IMR-90 (cell line): ENCODE results near the gene HDAC5. TPM values are rescaled to one million over a fixed set of nuclear protein-coding genes. Genes with fewer than 3 reads are reported as not detected.

Experiments used
- ATAC-seq: fragments of 200-7000 bp; cut with Tn5 transposase; 2 replicates; pipeline ENCODE4 v1.9.1; 2020; ENCODE audit warnings: low read depth, mild to moderate bottlenecking, moderate library complexity
- BruUV-seq: library from RNA; stranded (reverse); fragments of 400-500 nt; replicated peaks from 2 replicates; lab custom pipeline; 2021; lab: Mats Ljungman, UMichigan
- CTCF ChIA-PET: fragments of 300-600 bp; formaldehyde crosslinking; extraction: SDS; loops from one replicate; lab custom pipeline; 2021; ENCODE audit warnings: antibody characterized with exemption; lab: Yijun Ruan, JAX
- POLR2A ChIA-PET: fragments of 300-600 bp; sonication (Branson Sonifier 250); formaldehyde crosslinking; loops from one replicate; lab custom pipeline; 2022; ENCODE audit warnings: antibody characterized with exemption; ENCODE audit not compliant: unreplicated experiment; lab: Charles Lee
- DNase-seq: peaks from one replicate; pipeline ENCODE4 v3.0.0; 2013
- H2AFZ ChIP-seq: replicated peaks from 2 replicates; pipeline ENCODE3; 2013; ENCODE audit warnings: low read length, mild to moderate bottlenecking; ENCODE audit not compliant: poor library complexity
- H2AK5ac ChIP-seq: 2 replicates; pipeline ENCODE4 v1.6.1; 2013; ENCODE audit warnings: low read depth, low read length, inconsistent platforms
- H2AK9ac ChIP-seq: replicated peaks from 2 replicates; pipeline ENCODE3; 2013; ENCODE audit warnings: mild to moderate bottlenecking, low read depth, low read length, moderate library complexity; ENCODE audit not compliant: poor library complexity
- H2BK120ac ChIP-seq: 2 replicates; pipeline ENCODE4 v1.6.1; 2013; ENCODE audit warnings: low read depth, low read length, inconsistent platforms
- H2BK15ac ChIP-seq: 3 replicates; pipeline ENCODE4 v1.6.1; 2013; ENCODE audit warnings: low read depth, low read length, inconsistent platforms
- H2BK20ac ChIP-seq: 2 replicates; pipeline ENCODE4 v1.6.1; 2013; ENCODE audit warnings: low read depth, mild to moderate bottlenecking, inconsistent platforms, low read length, moderate library complexity
- H2BK5ac ChIP-seq: 2 replicates; pipeline ENCODE4 v1.6.1; 2013; ENCODE audit warnings: mild to moderate bottlenecking, low read depth, low read length, inconsistent platforms; ENCODE audit not compliant: poor library complexity, severe bottlenecking
- H3K14ac ChIP-seq: replicated peaks from 2 replicates; pipeline ENCODE4 v1.6.1; 2013; ENCODE audit warnings: low read depth, low read length, inconsistent platforms
- H3K18ac ChIP-seq: 2 replicates; pipeline ENCODE4 v1.6.1; 2013; ENCODE audit warnings: low read depth, low read length, control low read depth
- H3K23ac ChIP-seq: 2 replicates; pipeline ENCODE4 v1.6.1; 2013; ENCODE audit warnings: low read depth, low read length, inconsistent platforms
- H3K27ac ChIP-seq: 2 replicates; pipeline ENCODE4 v1.5.1; 2013; ENCODE audit warnings: mild to moderate bottlenecking, control low read depth, low read length; ENCODE audit not compliant: insufficient read depth
- H3K27me3 ChIP-seq: 2 replicates; pipeline ENCODE4 v1.6.1; 2013; ENCODE audit warnings: low read length; ENCODE audit not compliant: control insufficient read depth, insufficient read depth
- H3K36me3 ChIP-seq: 2 replicates; pipeline ENCODE4 v1.6.1; 2013; ENCODE audit warnings: low read length, mixed read lengths; ENCODE audit not compliant: control insufficient read depth, insufficient read depth
- H3K4ac ChIP-seq: 2 replicates; pipeline ENCODE4 v1.6.1; 2013; ENCODE audit warnings: low read depth, low read length, inconsistent platforms
- H3K4me1 ChIP-seq: 2 replicates; pipeline ENCODE4 v1.6.1; 2013; ENCODE audit warnings: low read length, mixed read lengths; ENCODE audit not compliant: control insufficient read depth, insufficient read depth
- H3K4me2 ChIP-seq: 2 replicates; pipeline ENCODE4 v1.6.1; 2013; ENCODE audit warnings: low read depth, mild to moderate bottlenecking, control low read depth, low read length, moderate library complexity
- H3K4me3 ChIP-seq: 2 replicates; pipeline ENCODE4 v1.5.1; 2013; ENCODE audit warnings: low read depth, mild to moderate bottlenecking, control low read depth, low read length, moderate library complexity; ENCODE audit not compliant: insufficient read depth
- H3K56ac ChIP-seq: 2 replicates; pipeline ENCODE4 v1.6.1; 2013; ENCODE audit warnings: low read length, inconsistent platforms; ENCODE audit not compliant: insufficient read depth; ENCODE audit errors: extremely low read depth
- H3K79me1 ChIP-seq, 2 experiments: 2 replicates each; pipeline ENCODE4 v1.6.1; 2013; ENCODE audit warnings: low read length in 2 of 2, inconsistent platforms in 1 of 2, low read depth in 1 of 2
- H3K9ac ChIP-seq: 2 replicates; pipeline ENCODE4 v1.6.1; 2013; ENCODE audit warnings: low read depth, low read length, control low read depth
- H3K9me1 ChIP-seq: 2 replicates; pipeline ENCODE4 v1.6.1; 2013; ENCODE audit warnings: low read length, inconsistent platforms; ENCODE audit not compliant: insufficient read depth
- H3K9me3 ChIP-seq: 2 replicates; pipeline ENCODE4 v1.6.1; 2013; ENCODE audit warnings: low read length; ENCODE audit not compliant: control insufficient read depth, insufficient read depth
- H4K20me1 ChIP-seq: 2 replicates; pipeline ENCODE4 v1.6.1; 2013; ENCODE audit warnings: low read length, inconsistent platforms; ENCODE audit not compliant: insufficient read depth
- H4K5ac ChIP-seq: 2 replicates; pipeline ENCODE4 v1.6.1; 2013; ENCODE audit warnings: mild to moderate bottlenecking, low read depth, low read length, control low read depth
- H4K8ac ChIP-seq, 2 experiments: 2 replicates each; pipeline ENCODE4 v1.6.1; 2013; ENCODE audit warnings: low read depth in 2 of 2, low read length in 2 of 2, control low read depth in 1 of 2, inconsistent platforms in 1 of 2
- H4K91ac ChIP-seq: 2 replicates; pipeline ENCODE4 v1.6.1; 2013; ENCODE audit warnings: low read depth, low read length, inconsistent platforms; ENCODE audit not compliant: insufficient read depth
- CEBPB ChIP-seq: IDR thresholded peaks from 2 replicates; pipeline ENCODE4 v1.6.1; 2012; ENCODE audit warnings: low read depth, low read length, improper control_type of control experiment
- CTCF ChIP-seq: conservative IDR thresholded peaks from 2 replicates; pipeline ENCODE4 v1.5.1; 2012; ENCODE audit warnings: mild to moderate bottlenecking, low read depth, low read length, improper control_type of control experiment
- RAD21 ChIP-seq: IDR thresholded peaks from 2 replicates; pipeline ENCODE4 v1.6.1; 2012; ENCODE audit warnings: low read length, improper control_type of control experiment
- USF2 ChIP-seq: fragments of 150-350 bp; IDR thresholded peaks from 2 replicates; pipeline ENCODE4 v1.6.1; 2017; ENCODE audit warnings: mild to moderate bottlenecking, antibody characterized with exemption, low read length, low read depth
- WGBS, 2 experiments: methylation state at CpG; one replicate each; pipeline versions ENCODE4 v1.1.5 to v1.1.7; 2013; ENCODE audit warnings: missing lambda C conversion rate in 2 of 2; ENCODE audit not compliant: insufficient read length in 1 of 2; ENCODE audit errors: extremely low coverage in 2 of 2; 5-methylcytosine and 5-hydroxymethylcytosine counted together
- dilution Hi-C: fragments of 300-500 bp; cut with HindIII; formaldehyde crosslinking; loops from one replicate; pipeline ENCODE4 v1.14.3; 2018; ENCODE audit warnings: low sequenced_read_pairs; ENCODE audit not compliant: unreplicated experiment
- in situ Hi-C: fragments of 300-500 bp; cut with MboI; formaldehyde crosslinking; loops from 3 replicates; pipeline ENCODE4 v1.14.3; 2019; ENCODE audit warnings: low sequenced_read_pairs, inconsistent platforms, mixed read lengths
- intact Hi-C: fragments of 100-400 bp; cut with micrococcal nuclease; formaldehyde crosslinking; loops from 2 replicates; pipeline ENCODE4 v1.10.0; 2022
- polyA plus RNA-seq, 3 experiments: library from polyadenylated mRNA; depleted of rRNA; stranded (reverse); fragments of >200 nt; gene quantifications; 2 replicates each; pipeline ENCODE4 v1.2.3, GENCODE V29; 2012; ENCODE audit warnings: low replicate concordance in 1 of 3
- total RNA-seq: library from RNA; depleted of rRNA; stranded (reverse); fragments of >200 nt; gene quantifications from 2 replicates; pipeline ENCODE4 v1.2.3, GENCODE V29; 2012

The HDAC5 gene
- total and polyA plus RNA-seq, 2 of the 4 experiments (the other 2 are of a cell fraction), result 47.0 to 61.3 TPM

GRCh38 chr17:44075598-44076293 is 47.7 kb downstream of the HDAC5 start (continued):
- no peak for TF ChIP-seq USF2

GRCh38 chr17:44074911-44075285 is 48.5 kb downstream of the HDAC5 start:
- Histone ChIP-seq H3K23ac (no peak overlapping the region), H2AK5ac (no peak overlapping the region), H3K4me3 (no peak overlapping the region), H3K4me2 (no peak overlapping the region), H3K14ac (no peak overlapping the region), H4K20me1 (0 out of 2 replicates have a peak, but pooled peaks cover 6% of the 10 kb centered on the region), H3K9me3 (no peaks in the 10 kb centered on the region), H3K9ac (no peak overlapping the region), H4K91ac (no peak overlapping the region), H4K5ac (no peak overlapping the region), H3K27ac (no peak overlapping the region), H2BK20ac (no peak overlapping the region), H3K4me1 (peaks cover 23% of the 10 kb centered on the region), H3K79me1 (peaks cover 16 to 68% of the 10 kb centered on the region in 2 experiments; a peak in 3 of 4 replicates), H3K9me1 (peaks cover 5% of the 10 kb centered on the region), H2BK120ac (no peak overlapping the region), H4K8ac (no peak overlapping the region), H3K4ac (no peak overlapping the region), H3K27me3 (no peaks in the 10 kb centered on the region), H2BK15ac (no peak overlapping the region), H3K56ac (no peak overlapping the region), H3K18ac (no peak overlapping the region), H2BK5ac (no peak overlapping the region), H3K36me3 (peaks cover 39% of the 10 kb centered on the region), H2AK9ac (no peak overlapping the region), H2AFZ (no peak overlapping the region)
- WGBS, 2 experiments, result no CpG with 5 or more reads among the region's 9 CpGs
- no peak for TF ChIP-seq CEBPB
- no peak for TF ChIP-seq CTCF
- TF ChIP-seq RAD21, result no peak
- intact Hi-C loops (no loop called here), in situ Hi-C loops (no loop called here), dilution Hi-C loops (no loop called here)
- ChIA-PET CTCF (interaction anchor here (0.9 kb wide), 1 partner anchor 41 kb away, joined by 5 read pairs; no protein-coding TSS in a partner anchor), POLR2A (no interaction called here)
- DNase-seq (no peak), ATAC-seq (no peak)
- no TSS peak for BruUV-seq
